IPS-15b (cell line): ENCODE data around the gene ISCA2.

Experiments used
- H3K27me3 ChIP-seq: one replicate; pipeline ENCODE4 v1.6.1; 2013; ENCODE audit warnings: low read length; ENCODE audit not compliant: control insufficient read depth, insufficient read depth
- H3K36me3 ChIP-seq: one replicate; pipeline ENCODE4 v1.6.1; 2013; ENCODE audit warnings: low read length; ENCODE audit not compliant: control insufficient read depth, insufficient read depth
- H3K4me1 ChIP-seq: one replicate; pipeline ENCODE4 v1.6.1; 2013; ENCODE audit warnings: mild to moderate bottlenecking, low read length; ENCODE audit not compliant: control insufficient read depth, insufficient read depth
- H3K4me3 ChIP-seq: one replicate; pipeline ENCODE4 v1.5.1; 2013; ENCODE audit warnings: low read depth, low read length
- H3K9ac ChIP-seq: one replicate; pipeline ENCODE4 v1.6.1; 2013; ENCODE audit warnings: low read depth, mild to moderate bottlenecking, low read length
- H3K9me3 ChIP-seq: one replicate; pipeline ENCODE4 v1.6.1; 2013; ENCODE audit warnings: mild to moderate bottlenecking, low read length; ENCODE audit not compliant: control insufficient read depth, insufficient read depth

The ISCA2 gene

GRCh38 chr14:74538411-74539391, 45.1 kb downstream of the ISCA2 start:
- Histone ChIP-seq H3K27me3 (no peaks in the 10 kb centered on the region), H3K9me3 (no peaks in the 10 kb centered on the region), H3K4me3 (no peak overlapping the region), H3K36me3 (no peaks in the 10 kb centered on the region), H3K4me1 (no peaks in the 10 kb centered on the region), H3K9ac (no peak overlapping the region)

- Histone ChIP-seq H3K9ac (no peak overlapping the region), H3K27me3 (no peaks in the 10 kb centered on the region), H3K9me3 (no peaks in the 10 kb centered on the region), H3K4me1 (no peaks in the 10 kb centered on the region), H3K36me3 (no peaks in the 10 kb centered on the region), H3K4me3 (no peak overlapping the region)
These were observed 45.9 kb downstream of the ISCA2 start for GRCh38 chr14:74539503-74539902.

- H3K36me3 ChIP-seq: no peaks in the 10 kb centered on the region
- no peaks in the 10 kb centered on the region for H3K4me1 ChIP-seq
- H3K4me3 ChIP-seq: no peak overlapping the region
- H3K27me3 ChIP-seq: no peaks in the 10 kb centered on the region
- no peak overlapping the region for H3K9ac ChIP-seq
- H3K9me3 ChIP-seq: no peaks in the 10 kb centered on the region
These were observed 47.7 kb downstream of the ISCA2 start for GRCh38 chr14:74541225-74541624.

DNA sequence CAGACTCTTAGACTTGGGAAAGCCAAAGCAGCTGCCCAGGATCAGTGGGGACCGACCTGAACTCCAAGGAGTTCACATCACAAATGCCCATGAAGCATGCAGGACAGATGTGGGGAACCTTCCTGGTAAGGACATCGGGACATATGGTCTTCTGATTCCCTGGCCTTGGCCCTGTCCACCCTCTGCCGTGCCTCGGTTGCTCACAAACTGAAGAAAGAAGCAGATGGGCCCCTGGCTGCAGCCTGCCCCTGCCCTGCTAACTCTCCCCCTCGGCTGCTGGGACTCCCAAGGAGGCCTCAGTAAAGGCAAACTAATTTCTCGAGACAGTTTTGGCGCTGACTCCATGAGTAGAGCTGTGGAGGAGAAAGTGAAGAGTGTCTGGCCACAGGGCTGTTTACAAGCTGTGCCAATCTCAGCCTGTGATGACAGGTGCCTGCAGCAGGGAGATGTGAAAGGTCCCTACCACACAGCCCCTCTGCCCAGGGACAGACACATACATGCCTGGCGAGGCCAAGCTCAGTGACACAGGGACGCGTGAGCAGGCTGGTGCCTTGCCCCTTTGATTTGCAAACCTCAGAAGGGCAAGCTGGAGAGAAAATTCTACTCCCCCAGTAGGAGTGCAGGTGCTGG, 48.6 kb downstream of the ISCA2 start:
- Histone ChIP-seq H3K36me3 (no peaks in the 10 kb centered on the region), H3K27me3 (no peaks in the 10 kb centered on the region), H3K4me1 (no peaks in the 10 kb centered on the region), H3K4me3 (no peak overlapping the region), H3K9ac (no peak overlapping the region), H3K9me3 (no peaks in the 10 kb centered on the region)

DNA sequence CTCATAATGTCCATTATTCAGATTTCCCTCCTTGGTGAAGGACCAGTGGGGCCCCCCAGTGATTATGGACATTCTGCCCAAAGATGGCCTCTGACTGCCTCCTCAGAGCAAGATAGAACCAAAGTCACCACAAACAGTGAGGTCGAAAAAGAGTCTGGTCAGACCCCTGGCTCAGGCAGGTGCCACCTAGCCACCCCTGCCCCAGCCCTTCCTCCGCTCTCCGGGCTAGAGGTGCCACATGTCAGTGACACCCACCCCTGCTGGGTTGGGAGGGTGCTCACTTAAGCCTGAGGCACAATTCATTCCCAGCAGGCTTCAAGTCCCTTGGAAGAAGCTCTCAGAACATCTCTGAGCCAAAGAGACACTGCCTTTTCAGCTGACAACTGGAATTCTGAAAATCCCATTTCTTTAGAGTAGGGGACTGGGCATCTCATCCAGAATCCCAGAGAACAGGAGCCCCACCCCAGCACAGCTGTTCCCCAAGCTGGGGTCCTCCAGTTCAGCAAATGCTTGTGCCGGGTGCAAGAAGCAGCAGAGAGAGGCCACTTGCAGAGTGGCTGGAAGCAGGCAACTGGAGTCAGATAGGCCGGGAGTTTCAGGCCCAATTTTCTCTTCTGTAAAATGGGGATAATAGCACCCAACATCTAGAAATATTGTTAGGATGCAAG, 50.3 kb downstream of the ISCA2 start:
- H3K27me3 ChIP-seq: no peaks in the 10 kb centered on the region
- H3K36me3 ChIP-seq: no peaks in the 10 kb centered on the region
- H3K9me3 ChIP-seq: no peaks in the 10 kb centered on the region

DNA sequence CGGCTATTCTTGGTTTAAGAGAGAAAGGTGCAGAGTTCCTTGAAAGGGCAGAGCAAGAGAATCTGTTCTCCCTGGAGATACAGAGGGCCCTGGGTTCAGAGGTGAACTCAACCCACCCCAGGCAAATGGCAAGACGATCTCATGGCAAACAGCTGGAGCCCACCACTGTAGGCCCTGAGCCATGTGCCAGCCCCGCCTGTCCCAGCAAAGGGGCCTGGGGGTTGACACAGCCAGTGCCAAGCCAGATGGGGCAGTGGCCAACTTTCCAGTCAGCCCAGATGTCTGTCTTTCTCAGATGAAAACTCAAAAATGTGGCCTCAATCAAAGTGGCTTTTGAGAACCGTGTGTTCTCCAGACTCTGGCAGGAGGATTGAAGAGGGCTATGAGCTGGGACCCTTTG, 51.8 kb downstream of the ISCA2 start:
- Histone ChIP-seq H3K36me3 (no peaks in the 10 kb centered on the region), H3K9me3 (no peaks in the 10 kb centered on the region), H3K9ac (no peak overlapping the region), H3K4me3 (no peak overlapping the region), H3K27me3 (no peaks in the 10 kb centered on the region), H3K4me1 (no peaks in the 10 kb centered on the region)

More for the DNA sequence above, 50.3 kb downstream of the ISCA2 start:
- Histone ChIP-seq H3K4me3 (no peak overlapping the region), H3K9ac (no peak overlapping the region), H3K4me1 (no peaks in the 10 kb centered on the region)

GRCh38 chr14:74546416-74546815, 52.9 kb downstream of the ISCA2 start:
- H3K9ac ChIP-seq: no peak overlapping the region
- H3K27me3 ChIP-seq: no peaks in the 10 kb centered on the region
- no peak overlapping the region for H3K4me3 ChIP-seq
- H3K9me3 ChIP-seq: no peaks in the 10 kb centered on the region
- no peaks in the 10 kb centered on the region for H3K36me3 ChIP-seq
- H3K4me1 ChIP-seq: no peaks in the 10 kb centered on the region
